ENCODE results near the gene SOX1. TPM values are rescaled to one million over a fixed set of nuclear protein-coding genes. Genes with fewer than 3 reads are reported as not detected.

Gene SOX1
- total and polyA plus RNA-seq, 8 donors = not detected

GRCh38 chr13:112065521-112065866 lies 1.5 kb upstream of the SOX1 start:
- WGBS, 5 donors = 4 to 10% (median 9%) methylated on average over 11 of the region's 11 CpGs
- H3K27ac ChIP-seq = no peak overlapping the region
- no peaks in the 10 kb centered on the region for H3K36me3 ChIP-seq
- intact Hi-C loops (cut with DNase I; ENCODE audit: low total_unique reads) = no loop called here
- no peaks in the 10 kb centered on the region for H3K9me3 ChIP-seq
- H3K4me3 ChIP-seq = no peak overlapping the region
- H3K27me3 ChIP-seq = peaks cover 56 to 99% (median 83%) of the 10 kb centered on the region in 3 donors
- no peak for DNase-seq
- TF ChIP-seq EP300 (IDR thresholded peaks at IDR 0.05) (no peak), CTCF (IDR thresholded peaks at IDR 0.05) (no peak), POLR2A (IDR thresholded peaks at IDR 0.05) (no peak), POLR2AphosphoS5 (IDR thresholded peaks at IDR 0.05) (no peak)
- peaks cover 0 to 52% (median 21%) of the 10 kb centered on the region in 4 donors for H3K4me1 ChIP-seq

GRCh38 chr13:112065867-112066623 lies 904 bp upstream of the SOX1 start:
- H3K27me3 ChIP-seq = peaks cover 58 to 99% (median 81%) of the 10 kb centered on the region in 3 donors
- no peak for DNase-seq
- intact Hi-C loops (cut with DNase I; ENCODE audit: low total_unique reads) = no loop called here
- TF ChIP-seq EP300 (IDR thresholded peaks at IDR 0.05) (no peak), POLR2AphosphoS5 (IDR thresholded peaks at IDR 0.05) (no peak), POLR2A (IDR thresholded peaks at IDR 0.05) (no peak), CTCF (IDR thresholded peaks at IDR 0.05) (no peak)
- no peaks in the 10 kb centered on the region for H3K9me3 ChIP-seq
- H3K4me3 ChIP-seq = peak overlapping the region; percentile 15 to 49 (median 34)
- WGBS, 5 donors = 4 to 7% (median 6%) methylated on average over 46 to 48 of the region's 48 CpGs
- H3K36me3 ChIP-seq = no peaks in the 10 kb centered on the region
- H3K27ac ChIP-seq = no peak overlapping the region
- H3K4me1 ChIP-seq = peaks cover 0 to 48% (median 21%) of the 10 kb centered on the region in 4 donors

GRCh38 chr13:112066624-112067004 lies 335 bp upstream of the SOX1 start:
- peak overlapping the region; percentile 15 to 49 (median 34) for H3K4me3 ChIP-seq
- TF ChIP-seq POLR2AphosphoS5 (IDR thresholded peaks at IDR 0.05) = no peak
- H3K9me3 ChIP-seq = no peaks in the 10 kb centered on the region
- H3K27me3 ChIP-seq = peaks cover 57 to 99% (median 81%) of the 10 kb centered on the region in 3 donors
- H3K36me3 ChIP-seq = no peaks in the 10 kb centered on the region
- peak in 1 of 2 donors; percentile 86 for DNase-seq
- peaks cover 0 to 42% (median 19%) of the 10 kb centered on the region in 4 donors for H3K4me1 ChIP-seq
- WGBS, 5 donors = 2 to 7% (median 6%) methylated on average over 28 to 56 of the region's 56 CpGs
- intact Hi-C loops (cut with DNase I; ENCODE audit: low total_unique reads) = no loop called here
- H3K27ac ChIP-seq = no peak overlapping the region

GRCh38 chr13:112067871-112068539 lies 1.1 kb downstream of the SOX1 start:
- H3K27ac ChIP-seq = no peak overlapping the region
- peaks cover 57 to 99% (median 81%) of the 10 kb centered on the region in 3 donors for H3K27me3 ChIP-seq
- no peaks in the 10 kb centered on the region for H3K36me3 ChIP-seq
- no peak overlapping the region for H3K4me3 ChIP-seq
- TF ChIP-seq EP300 (IDR thresholded peaks at IDR 0.05) (no peak), POLR2AphosphoS5 (IDR thresholded peaks at IDR 0.05) (no peak), CTCF (IDR thresholded peaks at IDR 0.05) (no peak), POLR2A (IDR thresholded peaks at IDR 0.05) (no peak)
- 2 to 9% (median 5%) methylated on average over 45 to 102 of the region's 103 CpGs for WGBS, 5 donors
- intact Hi-C loops (cut with DNase I; ENCODE audit: low total_unique reads) = no loop called here
- no peak for DNase-seq
- no peaks in the 10 kb centered on the region for H3K9me3 ChIP-seq
- H3K4me1 ChIP-seq = peaks cover 9 to 40% (median 26%) of the 10 kb centered on the region in 4 donors
